ENCODE results near the gene SLC12A7.
"Not testable (repeated sequence)": the region's sequence is repeated elsewhere in the genome, so short reads cannot be mapped to it uniquely, and the experiment has no call there.

SLC12A7 gene

DNA sequence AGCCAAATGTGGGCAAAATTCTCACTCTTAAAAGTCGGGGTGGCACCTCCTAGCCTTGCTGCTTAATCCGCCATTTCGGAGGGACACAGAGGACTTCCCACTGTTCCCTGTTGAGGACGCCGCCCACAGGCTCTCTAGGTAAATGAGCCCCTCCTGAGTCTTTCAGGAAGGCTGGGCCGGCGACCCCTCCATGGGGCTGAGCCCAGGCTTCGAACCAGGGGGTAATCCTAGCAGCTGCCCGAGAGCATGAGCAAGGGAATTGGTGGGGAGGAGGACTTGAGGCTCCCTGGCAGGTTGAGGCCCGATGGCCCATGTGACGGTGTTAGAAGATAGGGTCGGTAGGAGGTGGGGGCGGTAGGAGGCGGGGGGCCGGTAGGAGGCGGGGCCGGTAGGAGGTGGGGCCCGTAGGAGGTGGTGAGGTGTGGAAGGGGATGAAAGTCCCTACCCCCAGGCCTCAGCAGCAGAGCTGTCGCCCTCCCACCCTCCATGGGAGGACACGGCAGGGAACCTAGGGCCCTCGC is 17.1 kb downstream of the SLC12A7 start:
- DNase-seq: no peak

GRCh38 chr5:1093361-1093760 is 18.5 kb downstream of the SLC12A7 start:
- DNase-seq: no peak

DNA sequence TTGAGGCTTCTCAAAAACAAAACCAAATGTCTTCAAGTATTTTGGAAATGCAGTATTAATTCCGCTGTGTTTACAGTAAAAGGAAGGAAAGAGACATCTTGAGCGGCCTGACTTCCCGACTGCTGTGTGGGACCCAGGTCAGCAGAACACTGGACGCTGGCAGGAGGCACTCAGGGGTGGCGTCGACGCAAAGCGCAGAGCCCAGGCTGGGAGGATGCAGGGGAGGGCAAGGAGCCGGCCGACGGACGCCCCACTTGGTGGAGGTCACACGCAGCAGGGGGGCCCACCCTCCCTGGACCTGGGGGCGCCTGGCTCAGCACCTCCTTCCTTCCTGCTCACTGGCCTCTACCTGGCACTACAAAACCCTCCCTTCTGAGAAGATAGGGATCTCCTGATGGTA is 19.7 kb downstream of the SLC12A7 start:
- DNase-seq: no peak

- no peak for DNase-seq
Measured at GRCh38 chr5:1091632-1092031, 20.2 kb downstream of the SLC12A7 start.

DNA sequence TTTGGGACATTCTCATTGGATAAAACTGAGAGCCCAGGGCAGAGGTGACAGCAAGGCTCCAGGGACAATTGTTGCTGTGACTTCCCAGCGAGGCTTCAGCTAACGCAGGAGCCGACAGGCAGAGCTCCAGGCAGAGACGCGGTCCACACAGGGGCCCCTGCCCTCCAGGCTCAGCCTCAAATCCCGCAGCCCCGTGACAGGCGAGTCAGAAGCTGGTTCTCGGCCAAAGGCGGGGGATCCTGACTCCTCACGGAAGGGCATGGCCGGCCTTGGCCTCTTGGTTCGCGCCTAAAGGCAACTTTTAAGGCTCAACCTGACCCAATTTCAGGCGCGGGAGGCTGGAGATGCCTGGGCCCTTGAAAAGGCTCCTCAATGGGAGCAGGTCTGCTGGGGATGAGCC is 21.3 kb downstream of the SLC12A7 start:
- no peak for DNase-seq

DNA sequence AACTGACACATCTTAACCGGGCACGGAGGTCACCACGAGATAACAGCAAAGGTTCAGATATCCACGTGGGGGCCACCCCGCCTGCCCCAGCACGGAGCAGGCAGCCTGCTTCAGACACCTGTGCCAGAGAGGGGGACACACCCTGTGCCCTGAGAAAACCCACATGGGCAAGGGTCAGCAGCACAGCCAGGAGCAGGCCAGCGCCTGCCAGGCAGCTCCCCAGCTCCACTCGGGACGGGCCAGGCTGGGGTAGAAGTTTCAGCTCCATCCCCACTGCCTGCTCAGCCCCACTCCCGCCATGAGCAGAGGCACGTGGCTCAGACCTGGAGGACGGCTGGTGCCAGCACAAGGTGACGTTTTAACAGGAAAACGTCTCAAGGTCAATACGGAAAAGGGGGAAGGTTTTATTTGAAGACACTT is 22.2 kb downstream of the SLC12A7 start:
- DNase-seq: no peak

- no peak for DNase-seq
Measured at GRCh38 chr5:1089146-1089545, 22.7 kb downstream of the SLC12A7 start.

DNA sequence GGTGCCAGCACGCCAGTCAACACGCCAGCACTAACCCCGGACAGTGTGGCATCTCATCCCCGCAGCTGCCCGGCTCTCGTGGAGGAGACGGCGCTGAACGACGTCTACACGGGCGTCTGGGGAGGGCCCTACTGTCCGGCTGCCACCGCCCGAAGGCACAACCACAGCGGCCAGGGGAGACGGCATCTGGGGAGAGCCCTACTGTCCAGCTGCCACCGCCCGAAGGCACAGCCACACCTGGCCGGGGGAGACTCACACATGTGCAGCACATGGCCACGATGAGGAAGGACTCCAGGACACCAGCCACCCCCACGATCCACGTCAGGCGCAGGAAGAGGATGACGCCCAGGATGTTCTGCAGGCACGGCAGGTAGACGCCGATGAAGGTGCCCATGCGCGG is 23.1 kb downstream of the SLC12A7 start:
- no peak for DNase-seq

- no peak for DNase-seq
Measured at GRCh38 chr5:1088031-1088430, 23.8 kb downstream of the SLC12A7 start.

- DNase-seq: no peak
Measured at GRCh38 chr5:1087428-1087827, 24.4 kb downstream of the SLC12A7 start.

GRCh38 chr5:1086871-1087270 is 25.0 kb downstream of the SLC12A7 start:
- DNase-seq: no peak

- no peak for DNase-seq
Measured at GRCh38 chr5:1086137-1086536, 25.7 kb downstream of the SLC12A7 start.

GRCh38 chr5:1085391-1085790 is 26.5 kb downstream of the SLC12A7 start:
- DNase-seq: no peak

DNA sequence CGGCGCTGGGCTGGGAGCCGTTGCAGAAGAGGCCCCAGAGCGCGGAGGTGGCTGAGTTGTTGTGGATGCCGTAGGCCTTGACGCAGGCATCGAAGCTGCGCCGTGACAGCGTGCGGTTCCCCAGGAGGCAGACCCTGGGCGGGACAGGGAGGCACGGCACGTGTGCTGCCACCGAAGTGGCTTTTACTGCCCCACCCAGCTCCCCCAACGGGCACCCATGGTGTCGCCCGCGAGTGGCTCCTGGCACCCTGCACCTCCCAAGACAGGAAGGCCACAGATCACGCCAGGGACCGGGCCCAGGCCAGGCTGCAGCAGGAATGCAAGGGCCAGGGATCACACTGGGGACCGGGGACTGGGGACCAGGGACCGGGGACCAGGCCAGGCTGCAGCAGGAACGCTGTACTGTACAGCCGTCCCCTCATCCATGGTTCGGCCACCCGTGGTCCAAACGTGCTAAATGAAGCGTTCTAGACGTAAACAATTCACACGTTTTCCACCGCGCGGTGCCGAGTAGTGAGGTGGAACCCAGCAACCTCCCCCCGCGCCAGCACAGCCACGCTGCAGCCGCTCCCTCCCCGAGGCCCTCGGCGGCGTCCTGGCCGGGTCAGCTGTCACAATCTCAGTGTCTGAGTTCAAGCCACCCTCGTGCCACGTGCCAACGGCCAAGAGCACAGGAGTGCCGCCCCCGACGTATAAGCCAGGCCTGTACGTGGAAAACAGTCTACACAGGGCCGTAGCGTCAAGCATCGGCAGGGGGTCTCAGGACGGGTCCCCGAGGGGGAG is 27.8 kb downstream of the SLC12A7 start:
- no peak for DNase-seq

DNA sequence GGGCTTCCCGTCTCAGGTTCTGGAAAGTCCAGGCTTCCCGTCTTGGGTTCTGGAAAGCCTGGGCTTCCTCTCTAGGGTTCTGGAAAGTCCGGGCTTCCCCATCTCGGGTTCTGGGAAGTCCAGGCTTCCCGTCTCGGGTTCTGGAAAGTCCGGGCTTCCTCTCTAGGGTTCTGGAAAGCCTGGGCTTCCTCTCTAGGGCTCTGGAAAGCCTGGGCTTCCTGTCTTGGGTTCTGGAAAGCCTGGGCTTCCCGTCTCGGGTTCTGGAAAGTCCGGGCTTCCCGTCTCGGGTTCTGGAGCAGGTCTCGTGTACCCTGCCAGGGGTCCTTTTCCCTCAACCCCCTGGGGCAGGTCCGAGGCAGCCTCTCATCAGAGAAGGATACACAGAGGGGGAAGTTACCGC is 28.8 kb downstream of the SLC12A7 start:
- DNase-seq: not testable (repeated sequence)

DNA sequence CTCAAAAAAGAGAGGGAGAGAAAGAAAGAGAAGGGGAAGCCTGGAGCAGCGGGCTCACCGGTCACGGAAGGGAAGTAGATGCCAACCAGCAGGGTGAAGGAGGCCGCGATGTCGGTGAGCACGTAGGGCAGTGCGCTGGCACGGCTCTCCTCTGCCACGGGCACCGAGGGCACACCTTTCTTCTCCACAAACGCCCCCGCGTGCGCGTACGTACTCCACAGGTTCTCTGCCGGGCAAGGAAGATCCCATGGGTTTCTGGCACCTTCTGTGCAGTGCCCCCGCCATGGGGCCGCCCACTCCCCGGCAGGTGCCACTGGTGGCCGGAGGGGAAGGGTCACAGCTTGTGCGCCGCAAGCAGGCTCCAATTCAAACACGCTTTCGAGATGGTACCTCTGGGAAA is 30.3 kb downstream of the SLC12A7 start:
- no peak for DNase-seq

DNA sequence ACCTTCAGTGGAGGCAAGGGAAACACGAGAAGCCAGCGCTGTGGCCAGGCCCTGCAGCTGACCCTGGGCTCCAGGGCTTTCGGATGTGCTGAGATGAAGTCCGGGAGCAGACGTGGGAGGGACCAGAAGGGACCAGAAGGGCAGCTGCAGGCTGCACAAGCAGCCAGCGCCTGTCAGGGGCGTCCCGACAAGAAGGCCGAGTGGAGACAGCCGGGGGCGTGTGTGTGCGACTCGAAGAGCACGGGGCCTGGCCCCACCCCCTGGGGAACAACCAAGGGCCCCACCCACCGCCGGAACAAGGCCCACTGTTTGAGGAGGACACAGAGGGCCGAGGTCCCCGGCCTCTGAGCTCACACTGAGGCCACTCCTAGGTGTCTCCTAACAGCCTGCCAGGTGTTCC is 31.4 kb downstream of the SLC12A7 start:
- no peak for DNase-seq

- DNase-seq: no peak
Measured at GRCh38 chr5:1079961-1080360, 31.9 kb downstream of the SLC12A7 start.

DNA sequence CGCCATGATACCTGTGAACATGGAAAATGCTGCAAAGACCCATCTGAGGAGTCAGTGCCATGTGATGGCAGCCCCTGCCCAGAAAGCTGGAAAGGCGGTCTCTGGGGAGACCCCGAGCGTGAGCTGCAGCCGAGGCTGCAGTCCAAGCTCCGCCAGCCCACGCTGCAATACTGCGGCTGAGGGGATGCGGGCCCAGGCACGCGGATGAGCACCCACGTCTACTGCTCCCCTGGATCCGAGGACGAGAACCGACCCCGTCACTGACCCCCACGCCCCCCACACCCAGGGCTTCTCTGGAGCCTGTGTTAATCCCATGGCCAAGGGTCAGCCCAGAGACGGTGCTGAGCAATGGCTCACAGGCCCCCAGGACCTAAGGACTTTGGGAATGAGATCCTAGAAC is 32.4 kb downstream of the SLC12A7 start:
- no peak for DNase-seq

DNA sequence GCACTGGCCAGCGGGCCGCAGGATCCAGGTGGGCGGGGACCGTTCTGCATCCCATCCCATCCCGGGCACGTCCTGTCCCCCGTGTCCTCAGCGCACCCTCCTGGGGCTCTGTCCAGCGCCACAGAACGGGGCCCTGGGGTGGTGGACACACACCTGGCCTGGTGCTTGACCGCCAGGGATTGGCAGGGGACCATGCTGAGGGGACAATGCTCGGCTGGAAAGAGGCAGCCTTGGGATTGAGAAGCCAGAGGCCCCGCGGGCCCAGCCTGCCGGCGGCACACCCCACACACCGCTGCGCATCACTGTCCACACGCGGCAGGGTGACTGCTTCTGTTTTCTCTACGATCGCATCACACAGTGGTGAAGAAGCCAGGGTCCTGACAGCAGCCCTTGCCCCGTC is 33.0 kb downstream of the SLC12A7 start:
- no peak for DNase-seq

DNA sequence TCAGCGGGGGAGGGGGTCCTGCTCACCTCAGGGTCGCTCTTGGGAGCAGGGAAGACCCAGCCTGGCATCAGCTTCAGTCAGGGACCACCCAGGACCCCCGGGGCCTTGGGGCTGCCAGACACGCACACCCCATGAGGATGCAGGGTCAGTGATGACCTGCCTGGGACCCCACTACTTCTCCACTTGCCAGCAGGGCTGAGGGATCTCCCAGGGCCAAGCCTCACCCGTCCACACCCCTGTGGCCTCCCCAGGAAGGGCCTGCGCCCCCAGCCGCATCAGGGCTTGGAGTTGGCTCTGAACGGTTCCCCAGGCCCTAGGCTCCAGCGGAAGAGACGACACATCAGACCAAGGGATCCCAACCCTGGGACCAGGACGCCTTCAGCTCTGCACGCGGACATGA is 33.7 kb downstream of the SLC12A7 start:
- no peak for DNase-seq

DNA sequence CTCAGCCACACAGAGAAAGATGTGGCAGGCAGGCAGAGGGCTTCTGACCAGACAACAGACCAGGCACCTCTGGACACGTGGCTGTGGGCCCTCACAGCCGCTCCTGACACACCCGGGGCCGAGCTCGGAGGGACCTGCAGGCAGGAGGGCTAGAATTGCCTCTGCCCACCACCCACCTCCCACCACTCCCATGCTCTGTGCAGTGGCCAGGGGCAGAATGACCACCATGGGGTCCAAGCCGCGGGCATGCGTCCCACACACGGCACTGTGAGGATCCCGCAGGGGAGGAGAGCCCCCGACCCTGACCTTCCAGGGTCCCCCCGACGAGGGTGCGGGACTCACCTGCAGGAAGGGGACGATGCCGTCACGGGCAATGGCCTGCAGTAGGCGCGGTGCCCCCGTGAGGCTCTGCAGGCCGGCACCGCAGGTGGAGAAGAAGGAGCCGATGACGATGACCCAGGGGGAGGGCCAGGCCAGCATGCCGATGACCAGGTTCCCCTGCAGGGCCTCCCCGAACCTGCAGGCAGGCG is 34.3 kb downstream of the SLC12A7 start:
- no peak for DNase-seq

DNA sequence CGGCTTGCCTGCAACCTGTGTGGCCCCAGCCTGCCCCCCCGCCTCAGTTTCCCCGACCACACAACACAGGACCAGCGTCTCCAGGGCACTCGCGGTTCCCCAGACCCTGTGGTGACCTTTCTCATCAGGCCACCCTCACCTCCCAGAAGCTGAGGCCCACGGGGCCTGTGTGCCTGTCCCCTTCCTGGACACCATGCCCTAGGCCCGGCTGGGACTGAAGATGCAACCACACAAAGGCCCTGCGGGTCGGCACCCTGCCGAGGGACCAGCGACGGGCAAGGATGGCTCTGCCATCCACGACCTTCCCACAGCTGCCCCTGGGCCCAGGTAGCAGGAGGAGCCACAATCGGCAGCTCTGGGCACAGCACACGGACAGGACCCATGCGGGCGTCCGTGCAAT is 34.8 kb downstream of the SLC12A7 start:
- no peak for DNase-seq

- DNase-seq: no peak
Measured at GRCh38 chr5:1076406-1076805, 35.5 kb downstream of the SLC12A7 start.

DNA sequence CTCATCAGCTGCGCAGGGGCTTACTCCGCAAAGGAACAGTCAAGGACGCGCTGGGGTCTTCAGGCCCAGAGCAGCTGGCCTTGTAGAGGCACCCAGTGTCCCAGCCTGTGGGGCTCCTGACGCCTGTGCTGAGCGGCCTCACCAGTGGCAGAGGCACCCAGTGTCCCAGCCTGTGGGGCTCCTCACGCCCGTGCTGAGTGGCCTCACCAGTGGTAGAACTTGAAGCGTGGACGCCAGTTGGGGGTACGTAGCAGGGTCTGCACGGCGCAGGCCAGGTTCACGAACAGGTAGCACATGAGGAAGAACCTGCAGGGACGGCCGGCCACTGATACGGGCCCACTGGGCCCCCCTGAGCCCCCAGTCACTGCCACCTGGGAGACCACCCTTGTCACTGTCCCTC is 35.9 kb downstream of the SLC12A7 start:
- DNase-seq: no peak

All from activated CD4-positive, alpha-beta T cell treated with anti-CD3 and anti-CD28 coated beads, Interleukin-2, amount 50 U/mL, for 48 hours (primary cell).